ENCODE measurements around the gene CFC1B.
"Not testable (repeated sequence)": the region's sequence is repeated elsewhere in the genome, so short reads cannot be mapped to it uniquely, and the experiment has no call there.

The CFC1B gene

GRCh38 chr2:130520992-130521391 lies at the start of gene CFC1B:
CFC1B (plus strand) TSS chr2:130521222; CDS start chr2:130521485, 263 bp downstream.
- DNase-seq (ENCODE audit: extremely low read depth, low read depth); H3K4me3 ChIP-seq (replicated peaks; ENCODE audit: low read depth, low read length): not testable (repeated sequence)

- not testable (repeated sequence) for DNase-seq (ENCODE audit: extremely low read depth, low read depth); H3K4me3 ChIP-seq (replicated peaks; ENCODE audit: low read depth, low read length)
Observed at GRCh38 chr2:130491073-130491472, 29.9 kb upstream of the CFC1B start.

- DNase-seq (ENCODE audit: extremely low read depth, low read depth); H3K4me3 ChIP-seq (replicated peaks; ENCODE audit: low read depth, low read length): not testable (repeated sequence)
Observed at GRCh38 chr2:130509228-130509627, 11.8 kb upstream of the CFC1B start, which contains the start of gene POTEI. POTEI (minus strand) TSS chr2:130509328; CDS start chr2:130509235, 93 bp downstream.

- H3K4me3 ChIP-seq (replicated peaks; ENCODE audit: low read depth, low read length); DNase-seq (ENCODE audit: extremely low read depth, low read depth): not testable (repeated sequence)
Observed at GRCh38 chr2:130510807-130511746, 9.9 kb upstream of the CFC1B start.

GRCh38 chr2:130511747-130512451 lies 9.1 kb upstream of the CFC1B start:
- DNase-seq (ENCODE audit: extremely low read depth, low read depth); H3K4me3 ChIP-seq (replicated peaks; ENCODE audit: low read depth, low read length): not testable (repeated sequence)

- not testable (repeated sequence) for DNase-seq (ENCODE audit: extremely low read depth, low read depth); H3K4me3 ChIP-seq (replicated peaks; ENCODE audit: low read depth, low read length)
Observed at GRCh38 chr2:130518516-130519106, 2.4 kb upstream of the CFC1B start.

GRCh38 chr2:130522390-130522789 lies 1.4 kb downstream of the CFC1B start:
- DNase-seq (ENCODE audit: extremely low read depth, low read depth); H3K4me3 ChIP-seq (replicated peaks; ENCODE audit: low read depth, low read length): not testable (repeated sequence)

- not testable (repeated sequence) for DNase-seq (ENCODE audit: extremely low read depth, low read depth); H3K4me3 ChIP-seq (replicated peaks; ENCODE audit: low read depth, low read length)
Observed at GRCh38 chr2:130527365-130527967, 6.4 kb downstream of the CFC1B start.

- not testable (repeated sequence) for DNase-seq (ENCODE audit: extremely low read depth, low read depth); H3K4me3 ChIP-seq (replicated peaks; ENCODE audit: low read depth, low read length)
Observed at GRCh38 chr2:130529545-130529944, 8.5 kb downstream of the CFC1B start.

GRCh38 chr2:130530212-130530611 lies 9.2 kb downstream of the CFC1B start:
- H3K4me3 ChIP-seq (replicated peaks; ENCODE audit: low read depth, low read length); DNase-seq (ENCODE audit: extremely low read depth, low read depth): not testable (repeated sequence)

- not testable (repeated sequence) for DNase-seq (ENCODE audit: extremely low read depth, low read depth); H3K4me3 ChIP-seq (replicated peaks; ENCODE audit: low read depth, low read length)
Observed at GRCh38 chr2:130531225-130531624, 10.2 kb downstream of the CFC1B start.

GRCh38 chr2:130531672-130532071 lies 10.7 kb downstream of the CFC1B start:
- not testable (repeated sequence) for DNase-seq (ENCODE audit: extremely low read depth, low read depth); H3K4me3 ChIP-seq (replicated peaks; ENCODE audit: low read depth, low read length)

- not testable (repeated sequence) for H3K4me3 ChIP-seq (replicated peaks; ENCODE audit: low read depth, low read length); DNase-seq (ENCODE audit: extremely low read depth, low read depth)
Observed at GRCh38 chr2:130536654-130537053, 15.6 kb downstream of the CFC1B start.

GRCh38 chr2:130538271-130538670 lies 17.2 kb downstream of the CFC1B start:
- not testable (repeated sequence) for H3K4me3 ChIP-seq (replicated peaks; ENCODE audit: low read depth, low read length); DNase-seq (ENCODE audit: extremely low read depth, low read depth)

- not testable (repeated sequence) for DNase-seq (ENCODE audit: extremely low read depth, low read depth); H3K4me3 ChIP-seq (replicated peaks; ENCODE audit: low read depth, low read length)
Observed at GRCh38 chr2:130542789-130543188, 21.8 kb downstream of the CFC1B start.

- H3K4me3 ChIP-seq (replicated peaks; ENCODE audit: low read depth, low read length); DNase-seq (ENCODE audit: extremely low read depth, low read depth): not testable (repeated sequence)
Observed at GRCh38 chr2:130543785-130544528, 22.9 kb downstream of the CFC1B start.

GRCh38 chr2:130544978-130545377 lies 24.0 kb downstream of the CFC1B start:
- H3K4me3 ChIP-seq (replicated peaks; ENCODE audit: low read depth, low read length) = not testable (repeated sequence)

More at GRCh38 chr2:130544978-130545377, 24.0 kb downstream of the CFC1B start:
- not testable (repeated sequence) for DNase-seq (ENCODE audit: extremely low read depth, low read depth)
